ENCODE results near the gene IDH3A.

The IDH3A gene

DNA sequence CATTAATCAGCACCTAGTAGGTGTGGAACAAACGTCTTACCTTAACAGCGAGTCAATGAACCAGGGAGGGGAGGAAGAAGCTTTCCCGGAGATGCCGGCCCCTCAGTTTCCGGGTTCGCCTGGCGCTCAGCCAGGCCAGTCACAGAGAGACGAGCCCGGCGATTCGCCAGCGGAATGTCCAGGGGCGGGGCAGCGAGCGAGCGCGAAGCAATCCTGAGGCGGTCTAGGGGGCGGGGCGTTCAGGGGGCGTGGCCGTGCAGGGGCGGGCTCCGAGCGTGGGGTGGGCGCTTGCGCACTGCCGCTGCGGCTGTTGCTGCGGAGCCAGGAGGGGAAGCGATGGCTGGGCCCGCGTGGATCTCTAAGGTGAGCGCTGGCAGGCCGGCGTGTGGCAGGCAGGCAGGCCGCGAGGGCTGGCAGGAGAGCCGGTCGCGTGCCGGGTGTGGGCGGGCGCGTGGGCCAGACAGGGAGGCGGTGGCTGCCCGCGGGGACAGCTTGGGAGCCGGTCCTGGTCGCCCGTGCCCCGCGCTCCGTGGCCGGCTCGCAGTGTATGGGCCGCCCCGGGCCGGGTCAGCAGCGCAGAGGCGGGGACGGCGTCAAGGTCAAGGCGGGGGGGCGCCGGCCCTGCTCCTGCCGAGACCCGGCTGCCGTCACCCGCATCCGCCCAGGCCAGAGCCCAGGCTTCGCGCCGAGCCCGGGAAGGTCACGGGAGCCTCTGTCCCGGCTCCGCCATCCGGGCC lies at the start of gene IDH3A:
Gene IDH3A (plus strand): TSS at position 295 of the 737 bp plus-strand sequence. CDS start 42 bp downstream, at position 337.
- DNase-seq, result peak; percentile 99

DNA sequence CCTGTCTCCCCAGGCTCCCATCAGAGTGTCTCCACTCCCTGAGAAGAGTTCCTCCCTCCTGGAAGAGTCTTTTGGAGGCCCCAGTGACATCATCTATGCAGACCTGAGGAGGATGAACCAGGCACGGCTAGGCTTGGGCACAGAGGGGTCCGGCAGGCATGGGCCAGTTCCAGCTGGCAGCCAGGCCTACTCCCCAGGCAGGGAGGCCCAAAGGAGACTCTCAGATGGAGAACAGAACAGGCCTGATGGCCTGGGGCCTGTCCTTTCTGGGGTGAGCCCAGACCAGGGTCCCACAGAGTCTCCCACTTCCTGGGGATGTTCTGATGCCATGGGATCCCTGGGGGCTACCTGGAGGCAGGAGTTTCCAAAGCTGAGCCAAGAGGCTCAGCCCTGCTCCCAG lies 48.3 kb upstream of the IDH3A start:
- no peak for DNase-seq

DNA sequence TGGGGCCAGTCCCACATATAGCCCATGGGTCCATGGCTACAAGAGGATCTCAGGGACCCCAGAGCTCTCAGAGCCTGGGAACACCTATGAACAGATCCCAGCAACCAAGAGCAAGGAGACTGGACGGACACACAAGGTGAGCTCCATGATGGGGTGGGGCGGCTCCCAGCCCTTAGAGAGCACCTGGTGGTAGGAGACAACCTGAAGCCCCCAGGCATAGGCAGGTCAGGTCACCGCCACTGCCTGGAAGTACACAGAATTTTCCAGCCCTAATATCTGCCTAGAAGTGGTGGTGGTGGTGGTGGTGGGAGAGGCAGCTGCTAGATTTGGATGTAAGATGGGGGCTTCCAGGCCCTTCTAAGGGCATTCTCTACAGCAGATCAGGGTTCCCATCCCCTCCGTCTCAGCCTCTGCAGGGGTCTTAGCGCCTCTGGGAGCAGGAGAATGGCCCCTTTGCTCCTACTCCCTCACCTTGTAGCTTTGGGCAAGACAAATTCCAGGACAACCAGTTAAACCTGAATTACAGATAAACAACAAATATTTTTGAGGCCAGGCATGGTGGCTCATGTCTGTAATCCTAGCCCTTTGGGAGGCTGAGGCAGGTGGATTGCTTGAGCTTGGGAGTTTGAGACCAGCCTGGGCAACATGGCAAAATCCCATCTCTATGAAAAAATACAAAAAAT lies 47.6 kb upstream of the IDH3A start:
- DNase-seq, result no peak

DNA sequence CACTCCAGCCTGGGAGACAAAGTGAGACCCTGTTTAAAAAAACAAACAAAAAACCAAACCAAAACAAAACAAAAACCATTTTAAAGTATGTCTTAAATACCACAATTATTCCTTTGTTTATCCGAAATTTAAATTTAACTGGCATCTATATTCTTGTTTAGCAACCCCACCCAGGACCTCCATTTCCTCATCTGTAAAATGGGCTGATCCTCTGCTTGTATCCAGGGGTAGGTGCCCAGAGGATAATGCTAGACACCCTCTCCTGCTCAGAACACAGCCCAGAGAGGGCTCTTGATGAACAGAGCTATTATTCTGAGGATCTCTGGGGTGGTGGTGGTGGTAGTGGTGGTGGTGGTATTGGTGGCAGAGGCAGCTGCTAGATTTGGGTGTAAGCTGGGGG lies 47.0 kb upstream of the IDH3A start:
- DNase-seq, result no peak

DNA sequence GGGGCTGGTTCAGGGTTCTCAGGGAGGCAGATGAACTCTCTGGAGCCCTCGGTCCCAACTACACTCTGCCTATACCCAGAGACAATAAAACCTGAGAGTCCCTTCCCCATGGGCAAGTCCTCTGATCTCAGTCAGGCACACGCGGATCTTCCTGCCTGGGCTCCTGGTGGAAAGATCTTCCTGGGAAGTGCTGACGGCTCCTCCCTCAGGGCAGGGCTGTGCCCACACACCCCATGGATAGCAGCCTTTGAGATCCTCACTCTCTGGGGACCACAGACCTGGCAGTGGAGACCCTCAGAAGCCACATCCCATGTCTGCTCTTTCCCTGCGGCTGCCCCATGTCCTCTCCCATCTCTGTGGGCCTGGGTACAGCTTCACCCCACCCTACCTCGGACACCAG lies 46.4 kb upstream of the IDH3A start:
- no peak for DNase-seq

DNA sequence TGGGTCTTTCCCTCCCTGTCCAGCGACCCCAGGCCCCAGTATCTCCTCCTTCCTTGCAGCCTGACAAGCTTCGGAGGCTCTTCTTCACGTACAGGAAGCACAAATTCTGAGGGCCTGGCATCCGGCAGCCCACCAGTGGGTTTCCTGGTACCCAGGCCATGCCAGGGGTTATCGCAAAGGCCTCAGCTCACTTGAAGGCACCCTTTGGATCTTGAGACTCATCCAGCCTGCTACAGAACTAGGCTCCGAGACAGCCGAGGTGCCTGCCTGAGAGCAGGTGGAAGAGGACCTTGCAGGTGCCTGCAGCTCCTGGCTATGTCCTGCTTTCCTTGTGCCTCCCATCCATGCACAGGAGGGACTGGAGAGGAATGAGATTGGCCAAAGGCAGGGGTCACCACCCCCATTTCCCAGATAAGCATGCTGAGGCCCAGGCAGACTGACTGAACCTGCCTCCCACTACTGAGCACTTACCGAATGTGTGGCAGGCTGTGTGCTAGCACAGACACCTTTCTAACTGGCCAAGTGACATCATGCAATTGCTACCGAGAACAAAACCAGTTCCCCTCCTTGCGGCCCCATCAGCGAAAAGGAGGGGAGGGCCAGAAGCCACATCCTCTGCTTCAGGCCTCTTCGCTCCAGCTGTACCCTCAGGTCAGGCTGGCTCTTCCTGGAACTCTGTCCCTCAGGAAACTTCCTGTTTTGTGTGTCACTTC lies 45.6 kb upstream of the IDH3A start:
- DNase-seq, result peak; percentile 19

DNA sequence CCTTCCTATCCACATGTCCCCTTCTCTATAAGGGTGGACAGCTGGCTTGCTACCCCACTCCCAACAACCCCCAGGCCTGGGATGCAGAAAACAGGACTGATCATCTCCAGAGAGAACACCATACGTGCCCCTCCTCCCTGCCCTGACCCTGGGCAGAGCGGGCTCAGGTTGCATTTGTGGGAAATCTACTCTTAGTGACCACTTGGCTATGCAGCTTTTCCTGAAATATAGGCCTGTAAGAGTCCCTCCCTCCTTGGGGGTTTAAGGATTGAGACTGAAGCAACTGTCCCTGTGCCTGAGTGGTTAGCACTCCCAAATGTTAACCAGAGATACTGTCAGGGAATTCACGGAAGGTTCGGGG lies 45.1 kb upstream of the IDH3A start:
- DNase-seq, result no peak

DNA sequence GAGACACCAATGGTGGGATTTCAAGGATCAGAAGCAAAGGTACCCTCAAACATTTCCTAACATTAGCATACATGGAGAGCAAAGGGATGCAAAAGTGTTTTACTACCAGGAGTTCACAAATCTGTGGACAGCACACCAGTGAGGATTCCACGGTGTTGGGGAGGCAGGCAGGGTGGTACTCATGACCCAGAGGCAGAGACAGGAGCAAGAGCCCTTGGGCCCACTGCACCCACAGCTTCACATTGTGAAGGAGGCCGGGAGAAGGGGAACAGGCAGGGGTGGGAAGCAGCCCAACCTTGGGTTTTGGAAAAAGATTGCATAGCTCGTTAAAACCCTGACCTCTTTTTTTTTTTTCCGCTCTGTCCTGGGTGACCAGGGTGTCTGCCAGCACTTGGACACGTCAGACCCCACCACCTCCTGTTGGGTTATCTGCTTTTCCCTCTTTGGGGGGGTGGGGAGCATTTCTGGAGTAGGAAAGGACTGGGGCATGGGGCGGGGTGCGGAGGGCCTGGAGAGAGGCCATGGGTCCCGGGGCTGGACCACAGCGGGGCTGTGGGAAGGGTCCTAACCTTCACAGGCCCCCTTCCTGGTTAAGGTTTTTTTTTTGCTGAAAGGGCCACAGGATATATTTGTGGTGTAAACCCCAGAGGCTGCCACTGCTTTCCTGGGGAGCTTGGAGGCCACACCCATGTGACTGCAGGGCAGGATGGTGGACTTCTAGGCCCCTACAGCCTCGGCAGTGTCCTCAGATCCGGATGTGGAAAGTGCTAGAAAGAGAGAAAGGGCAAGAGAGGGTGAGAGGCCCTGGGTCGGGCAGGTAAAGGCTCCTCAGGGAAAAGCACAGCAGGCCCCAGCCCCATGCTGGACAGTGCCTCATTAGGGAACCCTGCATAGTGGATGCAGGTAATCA lies 44.3 kb upstream of the IDH3A start:
- no peak for DNase-seq

DNA sequence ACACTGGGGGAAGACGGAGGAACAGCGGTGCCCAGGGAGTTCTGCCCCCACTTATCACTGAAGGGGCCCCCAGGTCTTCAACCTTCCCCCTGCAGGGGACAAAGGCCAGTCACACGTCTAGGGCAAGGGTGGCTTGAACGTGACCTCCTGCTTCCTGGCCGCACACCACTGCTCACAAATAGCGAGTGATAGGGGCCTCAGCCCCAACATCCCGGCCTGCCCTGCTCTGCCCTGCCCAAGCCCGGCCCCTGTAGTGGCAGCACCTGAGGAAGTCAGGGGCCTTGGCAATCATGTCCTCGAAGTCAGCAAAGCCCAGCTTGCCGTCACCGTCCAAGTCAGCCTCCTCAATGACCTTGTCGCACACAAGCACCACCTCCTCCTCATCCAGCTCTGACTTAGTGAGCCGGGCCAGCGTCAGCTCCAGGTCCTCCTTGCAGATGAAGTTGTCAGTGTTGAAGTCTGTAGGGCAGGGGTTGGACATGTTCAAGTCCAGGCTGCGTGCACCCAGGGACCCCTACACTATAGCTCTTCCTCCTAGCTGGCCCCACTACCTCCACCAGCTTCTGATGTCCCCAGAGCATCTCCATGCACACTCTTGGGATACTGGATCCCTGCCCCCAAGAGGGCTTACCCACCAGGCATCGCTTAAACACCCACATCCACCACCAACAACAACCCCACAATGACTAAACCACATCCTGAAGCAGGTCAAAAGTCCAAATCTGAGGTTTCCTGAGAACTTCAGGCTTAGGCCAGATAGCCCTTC lies 43.5 kb upstream of the IDH3A start:
- DNase-seq, result no peak

DNA sequence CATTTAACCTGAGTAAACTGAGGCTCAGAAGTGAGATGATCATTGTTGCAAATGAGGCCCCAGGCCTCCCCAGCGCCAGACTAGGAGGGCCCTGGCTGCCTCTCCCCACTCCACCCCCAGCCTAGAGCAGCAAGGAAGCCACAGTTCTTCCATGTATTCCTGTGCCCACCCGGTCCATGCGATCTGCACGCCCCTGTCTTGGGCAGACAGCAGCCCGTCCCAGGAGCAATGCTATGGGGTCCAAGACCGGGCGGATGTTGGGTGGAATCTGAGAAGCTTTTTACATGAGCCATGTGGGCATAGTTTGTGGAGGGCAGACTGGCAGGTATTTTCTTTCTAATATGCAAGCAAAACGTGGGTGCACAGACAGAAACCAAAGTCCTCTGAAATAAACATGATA lies 41.7 kb upstream of the IDH3A start:
- DNase-seq, result no peak

DNA sequence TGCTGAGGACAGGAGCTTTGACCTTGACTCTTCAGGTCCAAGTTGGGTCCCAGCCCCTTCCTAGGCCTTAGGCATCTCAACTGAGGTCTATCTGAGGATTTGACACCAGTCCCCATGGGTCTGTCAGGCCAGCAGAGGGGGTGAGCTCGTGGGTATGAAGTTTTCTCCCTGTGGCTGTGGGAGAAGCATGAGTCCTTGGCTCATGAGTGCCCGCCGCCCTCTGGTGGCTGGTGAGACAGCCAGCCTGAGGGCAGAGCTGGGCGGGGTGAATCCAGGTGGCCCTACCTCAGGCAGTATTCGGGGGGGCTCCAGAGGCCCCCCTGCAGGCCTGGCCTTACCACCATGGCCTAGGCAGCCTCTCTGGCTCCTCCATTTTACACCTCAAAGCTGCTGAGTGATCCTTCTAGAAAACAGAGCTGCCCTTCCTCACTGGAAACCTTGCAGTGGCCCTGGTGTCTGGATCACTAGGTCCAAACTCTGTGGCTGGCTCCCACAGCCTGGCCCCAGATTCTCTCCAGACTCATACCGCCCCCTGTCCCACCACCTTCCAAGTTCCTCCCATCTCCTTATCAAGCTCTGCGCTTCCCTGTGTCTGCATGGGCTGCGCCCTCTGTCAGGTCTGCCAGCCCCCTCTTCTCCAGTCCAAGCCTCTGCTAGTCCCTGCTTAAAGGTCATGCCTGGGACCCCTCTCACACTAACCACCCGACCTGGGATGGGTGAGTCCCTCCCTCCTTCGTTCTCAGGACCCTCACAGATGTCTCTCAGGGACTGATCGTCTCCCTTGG lies 40.7 kb upstream of the IDH3A start:
- peak; percentile 77 for DNase-seq

DNA sequence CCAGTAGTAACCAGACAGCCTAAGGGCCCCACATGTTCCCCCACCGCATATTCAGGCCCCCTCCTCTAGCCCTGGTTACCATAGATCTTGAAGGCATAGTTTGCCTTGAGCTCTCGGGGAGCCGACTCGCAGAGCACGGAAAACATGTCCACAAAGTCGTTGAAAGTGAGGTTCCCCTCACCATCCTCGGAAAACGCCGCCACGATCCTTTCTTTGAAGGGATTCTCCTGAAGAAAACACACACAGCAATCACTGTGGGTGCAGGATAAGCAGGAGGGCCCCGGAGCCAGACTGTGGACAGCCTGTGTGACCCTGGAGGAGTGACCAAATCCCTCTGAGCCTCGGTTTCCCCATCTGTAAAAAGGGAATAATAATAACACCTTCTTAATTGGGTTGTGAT lies 40.0 kb upstream of the IDH3A start:
- no peak for DNase-seq

DNA sequence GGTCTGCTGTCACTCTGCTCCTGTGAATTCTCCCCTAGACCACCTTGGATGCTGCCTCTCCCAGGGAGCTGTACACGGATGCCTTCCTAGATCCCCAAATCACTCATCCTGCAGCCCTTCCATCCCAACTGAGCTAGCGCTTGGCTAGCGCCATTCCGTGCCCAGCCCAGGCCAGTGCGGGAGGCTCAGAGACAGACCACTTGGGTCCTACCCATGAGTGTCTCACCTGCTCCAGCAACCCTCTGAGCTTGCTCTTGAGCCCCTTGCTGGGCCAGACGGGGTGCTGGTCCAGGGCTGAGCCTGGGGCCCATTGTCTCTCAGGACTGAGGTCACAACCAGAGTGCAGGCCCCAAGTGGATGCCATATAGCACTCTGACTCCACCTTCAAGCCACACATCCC lies 39.1 kb upstream of the IDH3A start:
- no peak for DNase-seq

DNA sequence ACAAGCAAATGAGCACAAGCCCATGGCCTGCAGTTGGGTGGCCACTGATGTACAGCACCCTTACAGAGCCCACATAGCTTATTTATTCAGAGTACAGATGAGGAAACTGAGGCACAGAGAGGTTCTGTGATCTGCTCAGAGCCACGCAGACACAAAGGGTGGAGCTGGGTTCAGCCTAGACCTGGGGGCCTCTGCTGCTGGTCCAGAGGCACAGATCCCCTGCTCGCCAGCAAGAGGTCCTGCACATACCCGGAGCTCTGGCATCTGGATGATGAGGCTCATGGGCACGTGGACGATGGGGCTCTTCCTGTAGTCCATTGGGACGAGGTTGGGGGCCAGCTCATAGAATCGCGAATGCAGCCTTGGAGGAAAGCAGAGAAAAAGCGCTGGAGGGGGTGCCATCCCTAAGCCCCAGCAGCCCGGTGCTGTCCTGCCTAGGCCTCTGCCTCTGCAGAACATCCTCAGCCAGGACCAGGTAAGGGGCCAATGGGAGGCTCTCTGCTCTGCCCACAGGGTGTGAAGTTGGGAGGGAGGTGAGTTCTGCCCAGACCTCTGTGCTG lies 38.2 kb upstream of the IDH3A start:
- DNase-seq, result no peak

DNA sequence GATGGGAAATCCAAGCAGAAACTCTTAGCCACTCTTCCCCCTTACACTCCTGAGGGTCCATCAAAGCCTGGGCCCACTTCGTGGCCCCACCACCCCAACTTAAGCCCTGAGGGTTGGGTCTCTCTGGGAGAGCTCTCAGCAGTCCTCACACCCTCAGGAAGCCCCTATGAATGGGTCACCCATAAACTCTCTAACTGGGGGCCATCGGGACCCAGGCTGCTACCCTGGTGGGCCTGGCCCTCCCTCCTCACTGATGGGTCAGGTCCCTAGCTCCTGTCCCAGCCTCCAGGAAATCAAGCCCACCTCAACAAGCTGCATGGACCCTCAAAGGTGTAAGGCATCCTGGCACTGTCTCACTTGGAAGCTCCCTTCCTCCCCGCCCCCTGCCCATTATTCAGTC lies 37.4 kb upstream of the IDH3A start:
- no peak for DNase-seq

DNA sequence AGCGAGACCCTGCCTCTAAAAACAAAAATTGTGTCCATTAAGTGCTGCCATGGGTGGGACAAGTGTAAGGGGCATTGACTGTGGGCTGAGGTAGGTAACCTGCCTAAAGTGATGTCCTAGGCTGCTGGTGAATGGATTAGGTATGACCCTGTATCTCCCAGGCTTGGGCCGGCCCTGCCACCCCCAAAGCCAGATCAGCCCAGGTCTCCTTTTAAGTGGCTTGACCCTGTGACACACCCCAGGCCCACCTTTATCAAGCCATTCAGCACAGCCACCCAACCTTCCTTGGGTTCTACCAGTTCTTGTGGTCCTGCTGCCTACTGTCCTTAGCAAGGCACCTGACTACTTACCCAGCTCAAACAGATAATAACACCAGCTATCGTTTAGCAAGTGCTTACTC lies 36.6 kb upstream of the IDH3A start:
- DNase-seq, result no peak

DNA sequence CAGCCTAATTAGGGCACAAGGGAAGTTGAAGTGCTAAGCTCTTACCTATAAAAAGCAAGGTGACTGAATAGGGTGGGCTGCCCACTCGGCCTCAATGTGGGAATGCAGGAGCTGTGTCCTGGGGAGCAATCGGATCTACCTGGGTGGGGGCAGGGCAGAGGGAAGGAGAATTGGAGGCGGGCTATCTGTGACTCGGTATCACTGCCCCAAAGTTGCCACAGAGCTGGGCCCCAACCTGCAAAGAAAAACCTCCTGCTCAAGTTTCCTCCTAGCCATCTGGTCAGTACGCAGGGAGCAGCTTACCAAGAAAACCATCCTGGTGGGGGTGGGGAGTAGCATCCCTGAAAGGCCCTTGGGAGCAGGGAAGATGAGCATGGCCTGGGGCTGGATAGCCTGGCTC lies 28.6 kb upstream of the IDH3A start:
- DNase-seq, result no peak

DNA sequence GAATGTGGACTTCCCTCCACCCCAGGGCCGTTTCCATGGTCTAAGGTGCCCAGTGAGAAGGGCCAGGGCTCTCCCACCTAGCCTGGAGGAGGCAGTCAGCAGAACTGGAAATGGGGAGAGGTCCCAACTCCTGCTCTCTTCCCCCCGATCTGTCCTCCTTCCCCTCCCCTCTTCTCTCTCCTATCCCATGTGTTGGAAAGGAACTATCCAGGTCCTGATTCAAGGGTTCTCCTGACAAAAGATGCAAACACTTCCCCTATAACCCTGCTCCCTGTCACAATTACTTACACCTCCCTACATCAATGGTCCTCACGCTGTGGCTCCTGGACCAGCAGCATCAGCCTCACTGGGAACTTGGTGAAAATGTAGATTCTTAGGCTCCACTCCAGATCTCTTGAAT lies 23.9 kb upstream of the IDH3A start:
- DNase-seq, result no peak

DNA sequence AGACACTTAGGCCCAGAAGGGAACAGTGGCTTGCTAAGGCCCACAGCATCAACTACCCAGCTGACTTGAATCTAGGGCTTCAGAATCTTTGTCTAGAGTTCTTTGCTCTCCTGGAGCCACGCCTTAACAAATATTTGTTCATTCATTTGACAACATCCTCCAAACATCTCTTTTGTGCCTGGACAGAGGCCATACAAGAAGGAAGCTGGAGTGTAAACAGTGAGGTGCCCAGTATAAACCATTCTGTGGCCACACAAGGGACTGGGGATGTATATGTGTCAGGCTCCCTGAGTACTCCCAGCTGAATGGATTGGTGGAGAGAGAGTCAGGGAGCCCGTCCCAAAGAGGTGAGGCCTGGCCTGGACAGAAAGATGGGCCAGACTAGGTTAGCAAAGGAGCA lies 21.3 kb upstream of the IDH3A start:
- DNase-seq, result no peak

DNA sequence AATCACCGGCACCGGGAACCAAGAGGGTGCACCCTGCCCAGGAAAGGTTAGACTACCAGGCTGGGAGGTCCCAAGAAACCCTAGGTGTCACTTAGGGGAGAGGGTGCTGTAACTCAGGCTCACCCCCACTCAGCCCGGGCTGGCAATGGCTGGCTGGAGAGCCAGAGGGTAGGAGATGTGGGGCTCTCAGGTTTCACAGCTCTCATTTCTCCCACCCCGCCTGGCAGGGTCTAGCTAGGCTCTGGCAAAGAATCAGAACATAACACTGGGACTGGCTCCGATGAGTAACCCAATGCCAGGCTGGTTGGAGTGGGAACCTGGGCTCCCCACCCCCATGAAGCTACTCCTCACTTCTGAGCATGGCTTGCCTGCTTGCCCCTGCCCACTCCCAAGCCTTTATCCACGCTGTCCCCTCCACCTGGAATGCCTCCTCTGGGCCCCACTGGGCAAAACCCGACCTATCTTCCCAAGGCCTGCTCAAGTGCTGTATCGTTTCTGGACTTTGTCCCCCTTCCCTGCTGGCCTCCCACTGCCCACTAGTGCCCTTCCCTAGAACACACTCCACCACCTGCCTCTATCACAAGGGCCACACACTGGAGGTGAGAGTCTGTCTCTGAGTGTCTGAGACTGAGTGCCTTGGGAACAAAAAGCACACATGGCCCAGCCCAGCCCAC lies 19.9 kb upstream of the IDH3A start:
- DNase-seq, result no peak

Data from activated CD4-positive, alpha-beta T cell treated with anti-CD3 and anti-CD28 coated beads for 1 hour (primary cell).